ENCODE measurements around the gene GPSM3. TPM values are rescaled to one million over a fixed set of nuclear protein-coding genes. Genes with fewer than 3 reads are reported as not detected.

The GPSM3 gene
- total RNA-seq, 1 donor from 2014 or later = 6.9 TPM

Small RNAs within 50 kb of the gene (microRNA-seq; reads per million reads assigned to microRNA genes)
- not detected for gene MIR6721
- not detected for gene MIR6833

Other genes starting within 250 kb of the GPSM3 start
- gene CFB, start 246.5 kb downstream of the GPSM3 start, total RNA-seq = 5.0 TPM
- gene NELFE, start 233.7 kb downstream of the GPSM3 start, total RNA-seq = 46.7 TPM
- gene SKIC2, start 233.5 kb downstream of the GPSM3 start, total RNA-seq = 33.2 TPM
- 14.0 TPM for gene DXO, start 220.5 kb downstream of the GPSM3 start, total RNA-seq
- gene C4A, start 210.6 kb downstream of the GPSM3 start, total RNA-seq = 131 TPM
- 92.4 TPM for gene C4B, start 177.8 kb downstream of the GPSM3 start, total RNA-seq
- gene CYP21A2, start 154.2 kb downstream of the GPSM3 start, total RNA-seq = 2.0 TPM
- gene TNXB, start 83.3 kb downstream of the GPSM3 start, total RNA-seq = 59.9 TPM
- gene ATF6B, start 64.4 kb downstream of the GPSM3 start, total RNA-seq = 40.8 TPM
- gene FKBPL, start 62.4 kb downstream of the GPSM3 start, total RNA-seq = 1.9 TPM
- 0.83 TPM for gene PRRT1, start 40.7 kb downstream of the GPSM3 start, total RNA-seq
- gene PPT2, start 38.5 kb downstream of the GPSM3 start, total RNA-seq = 15.6 TPM
- 5.1 TPM for gene EGFL8, start 28.0 kb downstream of the GPSM3 start, total RNA-seq
- 47.2 TPM for gene AGPAT1, start 16.6 kb downstream of the GPSM3 start, total RNA-seq
- gene RNF5, start 14.2 kb downstream of the GPSM3 start, total RNA-seq = 60.7 TPM
- gene AGER, start 8.4 kb downstream of the GPSM3 start, total RNA-seq = 3.5 TPM
- gene PBX2, start 2.4 kb downstream of the GPSM3 start, total RNA-seq = 46.9 TPM
- gene NOTCH4, start 31.4 kb upstream of the GPSM3 start, total RNA-seq = 31.2 TPM
- not detected for gene TSBP1, start 179.3 kb upstream of the GPSM3 start, total RNA-seq
- not detected for gene BTNL2, start 214.5 kb upstream of the GPSM3 start, total RNA-seq
- gene HLA-DRA, start 247.2 kb upstream of the GPSM3 start, total RNA-seq = 94.0 TPM